Astrocyte (in vitro differentiated cells and primary cell): Measurements from ENCODE around the gene CIDEA. TPM values are rescaled to one million over a fixed set of nuclear protein-coding genes. Genes with fewer than 3 reads are reported as not detected.

ENCODE experiments used
- DNase-seq: peaks from one replicate; pipeline ENCODE4 v3.0.0-alpha.2; 2010; ENCODE audit warnings: low read depth
- FAIRE-seq: peaks from 2 replicates; lab custom pipeline; 2011; peaks lifted over from hg19 to GRCh38; lab: Jason Lieb, UNC
- H2AFZ ChIP-seq: 2 replicates; pipeline ENCODE4 v1.6.0; 2012; ENCODE audit warnings: low read depth, low read length, inconsistent platforms
- H3K27ac ChIP-seq: 2 replicates; pipeline ENCODE4 v1.5.1; 2011; ENCODE audit warnings: low read depth, low read length, inconsistent platforms
- H3K27me3 ChIP-seq: 2 replicates; pipeline ENCODE4 v1.6.0; 2011; ENCODE audit warnings: low read length, inconsistent platforms; ENCODE audit not compliant: insufficient read depth
- H3K36me3 ChIP-seq: 2 replicates; pipeline ENCODE4 v1.5.1; 2011; ENCODE audit warnings: low read length, inconsistent platforms; ENCODE audit not compliant: insufficient read depth
- H3K4me1 ChIP-seq: 2 replicates; pipeline ENCODE4 v1.5.1; 2011; ENCODE audit warnings: low read length, inconsistent platforms; ENCODE audit not compliant: insufficient read depth
- H3K4me2 ChIP-seq: 2 replicates; pipeline ENCODE4 v1.6.0; 2012; ENCODE audit warnings: low read length, inconsistent platforms
- H3K4me3 ChIP-seq: 2 replicates; pipeline ENCODE4 v1.5.1; 2011; ENCODE audit warnings: low read depth, mild to moderate bottlenecking, low read length, inconsistent platforms; ENCODE audit not compliant: insufficient read depth
- H3K79me2 ChIP-seq: 2 replicates; pipeline ENCODE4 v1.6.0; 2012; ENCODE audit warnings: mild to moderate bottlenecking, low read length, inconsistent platforms; ENCODE audit not compliant: insufficient read depth
- H3K9ac ChIP-seq: 2 replicates; pipeline ENCODE4 v1.6.0; 2012; ENCODE audit warnings: mild to moderate bottlenecking, low read length, inconsistent platforms
- H3K9me3 ChIP-seq: 2 replicates; pipeline ENCODE4 v1.5.1; 2012; ENCODE audit warnings: low read depth, mild to moderate bottlenecking, low read length, inconsistent platforms; ENCODE audit not compliant: insufficient read depth
- H4K20me1 ChIP-seq: 2 replicates; pipeline ENCODE4 v1.6.0; 2012; ENCODE audit warnings: low read length, inconsistent platforms; ENCODE audit not compliant: insufficient read depth
- H3K27ac Mint-ChIP-seq: one replicate; pipeline ENCODE4 v1.8.0; 2021; ENCODE audit warnings: mild to moderate bottlenecking, mixed read lengths; ENCODE audit not compliant: unreplicated experiment
- H3K27me3 Mint-ChIP-seq: one replicate; pipeline ENCODE4 v1.8.0; 2021; ENCODE audit warnings: low read depth, mixed read lengths; ENCODE audit not compliant: unreplicated experiment
- H3K36me3 Mint-ChIP-seq: one replicate; pipeline ENCODE4 v1.8.0; 2021; ENCODE audit warnings: low read depth, mixed read lengths; ENCODE audit not compliant: unreplicated experiment
- H3K4me1 Mint-ChIP-seq: one replicate; pipeline ENCODE4 v1.8.0; 2021; ENCODE audit warnings: low read depth, mixed read lengths; ENCODE audit not compliant: unreplicated experiment
- H3K4me3 Mint-ChIP-seq: one replicate; pipeline ENCODE4 v1.8.0; 2021; ENCODE audit warnings: mild to moderate bottlenecking, moderate library complexity, mixed read lengths; ENCODE audit not compliant: unreplicated experiment
- H3K9me3 Mint-ChIP-seq: one replicate; pipeline ENCODE4 v1.8.0; 2021; ENCODE audit warnings: mild to moderate bottlenecking, mixed read lengths; ENCODE audit not compliant: unreplicated experiment
- EZH2 ChIP-seq: IDR thresholded peaks from 2 replicates; pipeline ENCODE4 v1.6.1; 2012; ENCODE audit warnings: mild to moderate bottlenecking, low read length, inconsistent platforms; ENCODE audit not compliant: insufficient read depth
- total RNA-seq: library from RNA; stranded (reverse); gene quantifications from 2 replicates; pipeline ENCODE4 v1.2.1, GENCODE V29; 2021
- TF ChIP-seq, protein P1 (sequence below): IDR thresholded peaks from 2 replicates; pipeline ENCODE4 v1.5.1; 2011; ENCODE audit warnings: low read depth, mild to moderate bottlenecking, inconsistent platforms, low read length, moderate library complexity; ENCODE audit not compliant: insufficient read depth

CIDEA gene
- total RNA-seq, 1 donor from 2014 or later, result 0.43 TPM

DNA sequence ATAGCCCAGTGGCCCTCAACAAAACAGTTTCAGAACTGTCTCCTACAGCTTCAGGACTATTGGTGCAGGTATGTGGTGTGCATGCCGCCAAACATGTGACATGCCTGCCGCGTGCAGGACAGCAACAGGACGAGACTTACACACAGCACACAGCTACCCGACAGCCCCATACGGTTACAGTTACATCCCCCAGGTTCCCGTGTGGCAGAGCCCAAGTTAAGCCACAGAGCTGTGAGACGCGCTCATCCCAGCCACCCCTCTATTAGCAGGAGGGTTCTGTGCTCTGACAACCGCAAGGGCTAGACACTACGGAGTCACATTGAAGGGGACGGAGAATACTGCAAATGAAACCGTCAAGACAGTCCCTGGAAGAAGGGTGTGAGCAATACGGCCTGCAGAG, 37.5 kb downstream of the CIDEA start:
- FAIRE-seq, result no peak
- Histone ChIP-seq H3K4me2 (no peak overlapping the region), H2AFZ (no peak overlapping the region), H3K79me2 (no peaks in the 10 kb centered on the region), H3K9me3 (no peaks in the 10 kb centered on the region), H3K27me3 (no peaks in the 10 kb centered on the region), H4K20me1 (no peaks in the 10 kb centered on the region), H3K36me3 (no peaks in the 10 kb centered on the region), H3K9ac (no peak overlapping the region), H3K27ac (no peak overlapping the region), H3K4me3 (no peak overlapping the region), H3K4me1 (peaks cover 28% of the 10 kb centered on the region)
- Mint-ChIP-seq H3K9me3 (peaks cover 3% of the 10 kb centered on the region), H3K4me3 (no peak overlapping the region), H3K27ac (no peak overlapping the region), H3K4me1 (peaks cover 12% of the 10 kb centered on the region), H3K27me3 (peaks cover 2% of the 10 kb centered on the region), H3K36me3 (no peaks in the 10 kb centered on the region)
- DNase-seq, result no peak
- no peak for TF ChIP-seq EZH2
- TF ChIP-seq, protein P1, sequence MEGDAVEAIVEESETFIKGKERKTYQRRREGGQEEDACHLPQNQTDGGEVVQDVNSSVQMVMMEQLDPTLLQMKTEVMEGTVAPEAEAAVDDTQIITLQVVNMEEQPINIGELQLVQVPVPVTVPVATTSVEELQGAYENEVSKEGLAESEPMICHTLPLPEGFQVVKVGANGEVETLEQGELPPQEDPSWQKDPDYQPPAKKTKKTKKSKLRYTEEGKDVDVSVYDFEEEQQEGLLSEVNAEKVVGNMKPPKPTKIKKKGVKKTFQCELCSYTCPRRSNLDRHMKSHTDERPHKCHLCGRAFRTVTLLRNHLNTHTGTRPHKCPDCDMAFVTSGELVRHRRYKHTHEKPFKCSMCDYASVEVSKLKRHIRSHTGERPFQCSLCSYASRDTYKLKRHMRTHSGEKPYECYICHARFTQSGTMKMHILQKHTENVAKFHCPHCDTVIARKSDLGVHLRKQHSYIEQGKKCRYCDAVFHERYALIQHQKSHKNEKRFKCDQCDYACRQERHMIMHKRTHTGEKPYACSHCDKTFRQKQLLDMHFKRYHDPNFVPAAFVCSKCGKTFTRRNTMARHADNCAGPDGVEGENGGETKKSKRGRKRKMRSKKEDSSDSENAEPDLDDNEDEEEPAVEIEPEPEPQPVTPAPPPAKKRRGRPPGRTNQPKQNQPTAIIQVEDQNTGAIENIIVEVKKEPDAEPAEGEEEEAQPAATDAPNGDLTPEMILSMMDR, result no peak

DNA sequence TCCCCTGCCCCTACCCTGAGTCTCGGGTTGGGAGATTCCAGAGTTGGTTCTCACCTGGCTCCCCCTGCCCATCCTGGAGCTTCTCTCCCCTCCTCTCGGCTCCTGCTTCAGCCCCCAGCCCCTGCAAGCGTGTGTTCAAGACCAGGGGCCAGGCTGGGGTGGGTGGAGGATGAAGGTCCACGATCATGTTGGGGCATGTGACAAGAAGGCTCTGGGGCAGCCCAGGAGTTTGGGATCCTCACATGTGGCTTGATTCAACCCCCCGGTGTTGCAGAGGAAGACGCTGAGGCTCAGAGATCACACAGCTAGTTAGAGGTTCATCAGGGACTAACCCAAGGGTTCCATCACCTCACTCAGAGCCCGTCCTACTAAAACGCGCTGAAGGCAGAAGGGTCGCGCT, 39.7 kb downstream of the CIDEA start:
- Histone ChIP-seq H3K79me2 (no peaks in the 10 kb centered on the region), H2AFZ (no peak overlapping the region), H4K20me1 (no peaks in the 10 kb centered on the region), H3K9me3 (no peaks in the 10 kb centered on the region), H3K4me3 (no peak overlapping the region), H3K9ac (no peak overlapping the region), H3K4me1 (peaks cover 12% of the 10 kb centered on the region), H3K27ac (no peak overlapping the region), H3K4me2 (no peak overlapping the region), H3K27me3 (no peaks in the 10 kb centered on the region), H3K36me3 (no peaks in the 10 kb centered on the region)
- Mint-ChIP-seq H3K4me3 (no peak overlapping the region), H3K27me3 (peaks cover 4% of the 10 kb centered on the region), H3K36me3 (no peaks in the 10 kb centered on the region), H3K27ac (no peak overlapping the region), H3K4me1 (peaks cover 9% of the 10 kb centered on the region), H3K9me3 (peaks cover 3% of the 10 kb centered on the region)
- DNase-seq, result no peak
- TF ChIP-seq, protein P1, result no peak
- FAIRE-seq, result no peak

DNA sequence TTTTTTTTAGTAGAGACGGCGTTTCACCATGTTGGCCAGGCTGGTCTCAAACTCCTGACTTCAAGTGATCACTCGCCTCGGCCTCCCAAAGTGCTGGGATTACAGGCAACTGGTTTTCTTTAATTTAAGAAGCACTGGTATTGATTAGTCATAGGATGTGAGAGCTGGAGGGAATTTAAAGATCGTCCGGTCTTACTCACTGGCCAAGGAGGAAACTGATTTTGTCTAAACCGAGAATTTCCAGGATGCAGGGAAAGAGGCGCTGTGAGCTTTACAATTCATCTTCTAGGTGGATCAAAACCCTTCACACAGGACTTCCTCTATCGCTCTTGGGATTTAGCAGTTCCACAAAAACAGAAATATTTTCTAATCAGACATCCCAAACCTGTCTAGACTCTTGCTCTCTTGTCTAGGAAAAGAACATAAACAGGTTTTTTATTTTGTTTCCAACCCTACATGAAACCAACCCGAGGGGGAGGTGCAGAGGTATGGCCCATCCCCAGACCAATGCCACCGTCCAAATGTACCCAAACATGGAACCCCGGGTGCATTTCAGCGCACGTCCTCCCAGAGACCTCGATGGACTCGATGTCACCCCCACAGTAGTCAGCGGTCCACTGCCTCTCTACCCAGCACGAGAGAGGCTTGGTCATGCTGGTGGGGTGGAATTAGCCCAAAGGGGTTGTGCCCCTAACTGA, 41.4 kb downstream of the CIDEA start:
- peaks cover 8% of the 10 kb centered on the region for H3K4me1 ChIP-seq
- H3K79me2 ChIP-seq, result no peaks in the 10 kb centered on the region
- no peak for TF ChIP-seq EZH2
- TF ChIP-seq, protein P1, result no peak
- H4K20me1 ChIP-seq, result no peaks in the 10 kb centered on the region
- peak; percentile 45 for DNase-seq
- no peaks in the 10 kb centered on the region for H3K9me3 ChIP-seq
- H3K36me3 ChIP-seq, result no peaks in the 10 kb centered on the region
- Mint-ChIP-seq H3K4me1 (peaks cover 2% of the 10 kb centered on the region), H3K36me3 (no peaks in the 10 kb centered on the region), H3K4me3 (no peak overlapping the region), H3K27ac (peak overlapping the region; percentile 3), H3K27me3 (peaks cover 4% of the 10 kb centered on the region), H3K9me3 (peaks cover 5% of the 10 kb centered on the region)
- FAIRE-seq, result no peak
- peak overlapping the region; percentile 48 for H3K4me2 ChIP-seq
- H3K27ac ChIP-seq, result peak overlapping the region; percentile 66
- H3K27me3 ChIP-seq, result no peaks in the 10 kb centered on the region
- H2AFZ ChIP-seq, result peak overlapping the region; percentile 32
- no peak overlapping the region for H3K4me3 ChIP-seq
- H3K9ac ChIP-seq, result peak overlapping the region; percentile 33
